ENCODE measurements around the gene KLHL14.

GRCh38 chr18:32753656-32754260, 19.1 kb downstream of the KLHL14 start:
- TF ChIP-seq, protein P1, sequence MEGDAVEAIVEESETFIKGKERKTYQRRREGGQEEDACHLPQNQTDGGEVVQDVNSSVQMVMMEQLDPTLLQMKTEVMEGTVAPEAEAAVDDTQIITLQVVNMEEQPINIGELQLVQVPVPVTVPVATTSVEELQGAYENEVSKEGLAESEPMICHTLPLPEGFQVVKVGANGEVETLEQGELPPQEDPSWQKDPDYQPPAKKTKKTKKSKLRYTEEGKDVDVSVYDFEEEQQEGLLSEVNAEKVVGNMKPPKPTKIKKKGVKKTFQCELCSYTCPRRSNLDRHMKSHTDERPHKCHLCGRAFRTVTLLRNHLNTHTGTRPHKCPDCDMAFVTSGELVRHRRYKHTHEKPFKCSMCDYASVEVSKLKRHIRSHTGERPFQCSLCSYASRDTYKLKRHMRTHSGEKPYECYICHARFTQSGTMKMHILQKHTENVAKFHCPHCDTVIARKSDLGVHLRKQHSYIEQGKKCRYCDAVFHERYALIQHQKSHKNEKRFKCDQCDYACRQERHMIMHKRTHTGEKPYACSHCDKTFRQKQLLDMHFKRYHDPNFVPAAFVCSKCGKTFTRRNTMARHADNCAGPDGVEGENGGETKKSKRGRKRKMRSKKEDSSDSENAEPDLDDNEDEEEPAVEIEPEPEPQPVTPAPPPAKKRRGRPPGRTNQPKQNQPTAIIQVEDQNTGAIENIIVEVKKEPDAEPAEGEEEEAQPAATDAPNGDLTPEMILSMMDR (conservative IDR thresholded peaks at IDR 0.05 in 1 of 2, IDR thresholded peaks at IDR 0.05 in 1 of 2; ENCODE audit: extremely low read depth in 1 of 2, insufficient read depth in 1 of 2, low read depth in 1 of 2, low read length in 2 of 2), result no peak
- TF ChIP-seq EZH2 (IDR thresholded peaks at IDR 0.05; ENCODE audit: borderline replicate concordance, low read length), result no peak

Data from mammary epithelial cell (primary cell).